IMR-90 (cell line): ENCODE data around the gene GAS5. TPM values are rescaled to one million over a fixed set of nuclear protein-coding genes. Genes with fewer than 3 reads are reported as not detected.
"Not testable (repeated sequence)": the region's sequence is repeated elsewhere in the genome, so short reads cannot be mapped to it uniquely, and the experiment has no call there.

Experiments
- ATAC-seq: fragments of 200-7000 bp; cut with Tn5 transposase; 2 replicates; pipeline ENCODE4 v1.9.1; 2020; ENCODE audit warnings: low read depth, mild to moderate bottlenecking, moderate library complexity
- BruUV-seq: library from RNA; stranded (reverse); fragments of 400-500 nt; replicated peaks from 2 replicates; lab custom pipeline; 2021; lab: Mats Ljungman, UMichigan
- CTCF ChIA-PET: fragments of 300-600 bp; formaldehyde crosslinking; extraction: SDS; loops from one replicate; lab custom pipeline; 2021; ENCODE audit warnings: antibody characterized with exemption; lab: Yijun Ruan, JAX
- POLR2A ChIA-PET: fragments of 300-600 bp; sonication (Branson Sonifier 250); formaldehyde crosslinking; loops from one replicate; lab custom pipeline; 2022; ENCODE audit warnings: antibody characterized with exemption; ENCODE audit not compliant: unreplicated experiment; lab: Charles Lee
- DNase-seq: peaks from one replicate; pipeline ENCODE4 v3.0.0; 2013
- H2AFZ ChIP-seq: replicated peaks from 2 replicates; pipeline ENCODE3; 2013; ENCODE audit warnings: low read length, mild to moderate bottlenecking; ENCODE audit not compliant: poor library complexity
- H2AK5ac ChIP-seq: 2 replicates; pipeline ENCODE4 v1.6.1; 2013; ENCODE audit warnings: low read depth, low read length, inconsistent platforms
- H2AK9ac ChIP-seq: replicated peaks from 2 replicates; pipeline ENCODE3; 2013; ENCODE audit warnings: mild to moderate bottlenecking, low read depth, low read length, moderate library complexity; ENCODE audit not compliant: poor library complexity
- H2BK120ac ChIP-seq: 2 replicates; pipeline ENCODE4 v1.6.1; 2013; ENCODE audit warnings: low read depth, low read length, inconsistent platforms
- H2BK15ac ChIP-seq: 3 replicates; pipeline ENCODE4 v1.6.1; 2013; ENCODE audit warnings: low read depth, low read length, inconsistent platforms
- H2BK20ac ChIP-seq: 2 replicates; pipeline ENCODE4 v1.6.1; 2013; ENCODE audit warnings: low read depth, mild to moderate bottlenecking, inconsistent platforms, low read length, moderate library complexity
- H2BK5ac ChIP-seq: 2 replicates; pipeline ENCODE4 v1.6.1; 2013; ENCODE audit warnings: mild to moderate bottlenecking, low read depth, low read length, inconsistent platforms; ENCODE audit not compliant: poor library complexity, severe bottlenecking
- H3K14ac ChIP-seq: replicated peaks from 2 replicates; pipeline ENCODE4 v1.6.1; 2013; ENCODE audit warnings: low read depth, low read length, inconsistent platforms
- H3K18ac ChIP-seq: 2 replicates; pipeline ENCODE4 v1.6.1; 2013; ENCODE audit warnings: low read depth, low read length, control low read depth
- H3K23ac ChIP-seq: 2 replicates; pipeline ENCODE4 v1.6.1; 2013; ENCODE audit warnings: low read depth, low read length, inconsistent platforms
- H3K27ac ChIP-seq: 2 replicates; pipeline ENCODE4 v1.5.1; 2013; ENCODE audit warnings: mild to moderate bottlenecking, control low read depth, low read length; ENCODE audit not compliant: insufficient read depth
- H3K27me3 ChIP-seq: 2 replicates; pipeline ENCODE4 v1.6.1; 2013; ENCODE audit warnings: low read length; ENCODE audit not compliant: control insufficient read depth, insufficient read depth
- H3K36me3 ChIP-seq: 2 replicates; pipeline ENCODE4 v1.6.1; 2013; ENCODE audit warnings: low read length, mixed read lengths; ENCODE audit not compliant: control insufficient read depth, insufficient read depth
- H3K4ac ChIP-seq: 2 replicates; pipeline ENCODE4 v1.6.1; 2013; ENCODE audit warnings: low read depth, low read length, inconsistent platforms
- H3K4me1 ChIP-seq: 2 replicates; pipeline ENCODE4 v1.6.1; 2013; ENCODE audit warnings: low read length, mixed read lengths; ENCODE audit not compliant: control insufficient read depth, insufficient read depth
- H3K4me2 ChIP-seq: 2 replicates; pipeline ENCODE4 v1.6.1; 2013; ENCODE audit warnings: low read depth, mild to moderate bottlenecking, control low read depth, low read length, moderate library complexity
- H3K4me3 ChIP-seq: 2 replicates; pipeline ENCODE4 v1.5.1; 2013; ENCODE audit warnings: low read depth, mild to moderate bottlenecking, control low read depth, low read length, moderate library complexity; ENCODE audit not compliant: insufficient read depth
- H3K56ac ChIP-seq: 2 replicates; pipeline ENCODE4 v1.6.1; 2013; ENCODE audit warnings: low read length, inconsistent platforms; ENCODE audit not compliant: insufficient read depth; ENCODE audit errors: extremely low read depth
- H3K79me1 ChIP-seq, 2 experiments: 2 replicates each; pipeline ENCODE4 v1.6.1; 2013; ENCODE audit warnings: low read length in 2 of 2, inconsistent platforms in 1 of 2, low read depth in 1 of 2
- H3K9ac ChIP-seq: 2 replicates; pipeline ENCODE4 v1.6.1; 2013; ENCODE audit warnings: low read depth, low read length, control low read depth
- H3K9me1 ChIP-seq: 2 replicates; pipeline ENCODE4 v1.6.1; 2013; ENCODE audit warnings: low read length, inconsistent platforms; ENCODE audit not compliant: insufficient read depth
- H3K9me3 ChIP-seq: 2 replicates; pipeline ENCODE4 v1.6.1; 2013; ENCODE audit warnings: low read length; ENCODE audit not compliant: control insufficient read depth, insufficient read depth
- H4K20me1 ChIP-seq: 2 replicates; pipeline ENCODE4 v1.6.1; 2013; ENCODE audit warnings: low read length, inconsistent platforms; ENCODE audit not compliant: insufficient read depth
- H4K5ac ChIP-seq: 2 replicates; pipeline ENCODE4 v1.6.1; 2013; ENCODE audit warnings: mild to moderate bottlenecking, low read depth, low read length, control low read depth
- H4K8ac ChIP-seq, 2 experiments: 2 replicates each; pipeline ENCODE4 v1.6.1; 2013; ENCODE audit warnings: low read depth in 2 of 2, low read length in 2 of 2, control low read depth in 1 of 2, inconsistent platforms in 1 of 2
- H4K91ac ChIP-seq: 2 replicates; pipeline ENCODE4 v1.6.1; 2013; ENCODE audit warnings: low read depth, low read length, inconsistent platforms; ENCODE audit not compliant: insufficient read depth
- CEBPB ChIP-seq: IDR thresholded peaks from 2 replicates; pipeline ENCODE4 v1.6.1; 2012; ENCODE audit warnings: low read depth, low read length, improper control_type of control experiment
- FOS ChIP-seq: fragments of 150-350 bp; IDR thresholded peaks from 2 replicates; pipeline ENCODE4 v1.6.1; 2016; ENCODE audit warnings: low read depth, low read length
- POLR2A ChIP-seq: IDR thresholded peaks from 2 replicates; pipeline ENCODE4 v1.6.1; 2012; ENCODE audit warnings: mild to moderate bottlenecking, low read depth, low read length
- RAD21 ChIP-seq: IDR thresholded peaks from 2 replicates; pipeline ENCODE4 v1.6.1; 2012; ENCODE audit warnings: low read length, improper control_type of control experiment
- RFX5 ChIP-seq: IDR thresholded peaks from 2 replicates; pipeline ENCODE4 v1.8.0; 2012; ENCODE audit warnings: low read depth, mild to moderate bottlenecking, low read length, moderate library complexity
- WGBS, 2 experiments: methylation state at CpG; one replicate each; pipeline versions ENCODE4 v1.1.5 to v1.1.7; 2013; ENCODE audit warnings: missing lambda C conversion rate in 2 of 2; ENCODE audit not compliant: insufficient read length in 1 of 2; ENCODE audit errors: extremely low coverage in 2 of 2; 5-methylcytosine and 5-hydroxymethylcytosine counted together
- dilution Hi-C: fragments of 300-500 bp; cut with HindIII; formaldehyde crosslinking; loops from one replicate; pipeline ENCODE4 v1.14.3; 2018; ENCODE audit warnings: low sequenced_read_pairs; ENCODE audit not compliant: unreplicated experiment
- in situ Hi-C: fragments of 300-500 bp; cut with MboI; formaldehyde crosslinking; loops from 3 replicates; pipeline ENCODE4 v1.14.3; 2019; ENCODE audit warnings: low sequenced_read_pairs, inconsistent platforms, mixed read lengths
- intact Hi-C: fragments of 100-400 bp; cut with micrococcal nuclease; formaldehyde crosslinking; loops from 2 replicates; pipeline ENCODE4 v1.10.0; 2022
- polyA plus RNA-seq, 3 experiments: library from polyadenylated mRNA; depleted of rRNA; stranded (reverse); fragments of >200 nt; gene quantifications; 2 replicates each; pipeline ENCODE4 v1.2.3, GENCODE V29; 2012; ENCODE audit warnings: low replicate concordance in 1 of 3
- total RNA-seq: library from RNA; depleted of rRNA; stranded (reverse); fragments of >200 nt; gene quantifications from 2 replicates; pipeline ENCODE4 v1.2.3, GENCODE V29; 2012
- TF ChIP-seq, protein P1 (sequence below): conservative IDR thresholded peaks from 2 replicates; pipeline ENCODE4 v1.5.1; 2012; ENCODE audit warnings: mild to moderate bottlenecking, low read depth, low read length, improper control_type of control experiment

The GAS5 gene
- total and polyA plus RNA-seq, 2 of the 4 experiments (the other 2 are of a cell fraction) = 380 to 737 TPM

DNA sequence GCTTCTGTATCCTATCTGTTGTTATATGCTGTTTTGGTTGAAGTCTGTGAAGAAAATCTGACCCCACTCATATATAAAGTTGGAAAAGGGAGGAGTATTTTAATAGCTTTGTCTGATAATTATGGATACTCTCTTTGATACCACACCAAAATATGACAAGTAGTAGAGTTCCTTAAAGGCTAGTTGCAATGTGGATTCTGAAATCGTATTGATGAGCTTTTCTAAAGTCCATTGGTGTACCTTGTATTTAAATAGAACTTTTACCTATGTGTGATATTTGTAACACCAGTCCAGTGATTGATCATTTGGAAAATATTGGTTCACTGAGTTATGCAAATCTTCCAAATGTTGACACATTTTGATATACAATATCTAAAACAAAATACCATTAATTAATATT, 7.7 kb downstream of the GAS5 start:
- no peak overlapping the region for H2BK120ac ChIP-seq
- BruUV-seq = no TSS peak
- H2BK15ac ChIP-seq = no peak overlapping the region
- no peaks in the 10 kb centered on the region for H3K27me3 ChIP-seq
- no peak overlapping the region for H3K14ac ChIP-seq
- no peak overlapping the region for H3K9ac ChIP-seq
- DNase-seq (no peak), ATAC-seq (no peak)
- H4K91ac ChIP-seq = no peak overlapping the region
- H2AK5ac ChIP-seq = no peak overlapping the region
- H3K4me3 ChIP-seq = no peak overlapping the region
- H3K4me1 ChIP-seq = peaks cover 10% of the 10 kb centered on the region
- H3K27ac ChIP-seq = no peak overlapping the region
- H4K5ac ChIP-seq = no peak overlapping the region
- no peak overlapping the region for H3K56ac ChIP-seq
- no peaks in the 10 kb centered on the region; the same call in 1 of the 2 replicates for H3K9me1 ChIP-seq
- no peak overlapping the region for H2BK20ac ChIP-seq
- ChIA-PET POLR2A (no interaction called here), CTCF (no interaction called here)
- no peak overlapping the region for H3K4me2 ChIP-seq
- TF ChIP-seq, protein P1, sequence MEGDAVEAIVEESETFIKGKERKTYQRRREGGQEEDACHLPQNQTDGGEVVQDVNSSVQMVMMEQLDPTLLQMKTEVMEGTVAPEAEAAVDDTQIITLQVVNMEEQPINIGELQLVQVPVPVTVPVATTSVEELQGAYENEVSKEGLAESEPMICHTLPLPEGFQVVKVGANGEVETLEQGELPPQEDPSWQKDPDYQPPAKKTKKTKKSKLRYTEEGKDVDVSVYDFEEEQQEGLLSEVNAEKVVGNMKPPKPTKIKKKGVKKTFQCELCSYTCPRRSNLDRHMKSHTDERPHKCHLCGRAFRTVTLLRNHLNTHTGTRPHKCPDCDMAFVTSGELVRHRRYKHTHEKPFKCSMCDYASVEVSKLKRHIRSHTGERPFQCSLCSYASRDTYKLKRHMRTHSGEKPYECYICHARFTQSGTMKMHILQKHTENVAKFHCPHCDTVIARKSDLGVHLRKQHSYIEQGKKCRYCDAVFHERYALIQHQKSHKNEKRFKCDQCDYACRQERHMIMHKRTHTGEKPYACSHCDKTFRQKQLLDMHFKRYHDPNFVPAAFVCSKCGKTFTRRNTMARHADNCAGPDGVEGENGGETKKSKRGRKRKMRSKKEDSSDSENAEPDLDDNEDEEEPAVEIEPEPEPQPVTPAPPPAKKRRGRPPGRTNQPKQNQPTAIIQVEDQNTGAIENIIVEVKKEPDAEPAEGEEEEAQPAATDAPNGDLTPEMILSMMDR = no peak
- TF ChIP-seq RAD21 = no peak
- TF ChIP-seq POLR2A = 0 out of 2 replicates have a peak, but pooled peaks have one; percentile 16
- no peak for TF ChIP-seq RFX5
- no peak for TF ChIP-seq CEBPB
- no peak for TF ChIP-seq FOS
- dilution Hi-C loops = no loop called here
- H2AFZ ChIP-seq = no peak overlapping the region
- H3K79me1 ChIP-seq = peaks cover 3 to 28% of the 10 kb centered on the region in 2 experiments; a peak in 3 of 4 replicates
- H4K20me1 ChIP-seq = peaks cover 44% of the 10 kb centered on the region
- H2BK5ac ChIP-seq = no peak overlapping the region
- H2AK9ac ChIP-seq = no peak overlapping the region
- H3K23ac ChIP-seq = no peak overlapping the region
- no peak overlapping the region for H4K8ac ChIP-seq
- H3K18ac ChIP-seq = no peak overlapping the region
- peaks cover 32% of the 10 kb centered on the region for H3K36me3 ChIP-seq
- no peak overlapping the region for H3K4ac ChIP-seq
- in situ Hi-C loops = no loop called here
- no CpG with 5 or more reads among the region's 1 CpG for WGBS, 2 experiments
- intact Hi-C loops = no loop called here
- H3K9me3 ChIP-seq = no peaks in the 10 kb centered on the region

DNA sequence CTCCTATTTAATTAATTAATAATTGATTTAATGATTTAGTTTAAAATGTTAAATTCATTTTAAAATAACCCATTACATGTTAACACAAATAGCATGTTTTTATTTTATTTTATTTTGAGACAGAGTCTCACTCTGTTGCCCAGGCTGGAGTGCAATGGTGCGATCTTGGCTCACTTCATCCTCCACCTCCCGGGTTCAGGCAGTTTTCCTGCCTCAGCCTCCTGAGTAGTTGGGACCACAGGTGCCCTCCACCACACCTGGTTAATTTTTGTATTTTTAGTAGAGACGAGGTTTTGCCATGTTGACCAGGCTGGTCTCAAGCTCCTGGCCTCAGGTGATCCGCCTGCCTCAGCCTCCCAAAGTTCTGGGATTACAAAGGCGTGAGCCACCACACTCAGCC, 8.2 kb downstream of the GAS5 start:
- H2AK9ac ChIP-seq, H3K4ac ChIP-seq, H3K14ac ChIP-seq, dilution Hi-C loops, BruUV-seq, H3K9me3 ChIP-seq, DNase-seq, H4K5ac ChIP-seq, H2AK5ac ChIP-seq, H3K18ac ChIP-seq, H2BK5ac ChIP-seq, H3K27me3 ChIP-seq, H3K4me2 ChIP-seq, POLR2A ChIA-PET, H3K9me1 ChIP-seq, intact Hi-C loops, CTCF ChIA-PET, H4K8ac ChIP-seq, H3K23ac ChIP-seq, H3K4me3 ChIP-seq, in situ Hi-C loops, H3K9ac ChIP-seq, H2BK120ac ChIP-seq, H2BK15ac ChIP-seq, H2AFZ ChIP-seq, H3K27ac ChIP-seq, H4K91ac ChIP-seq, ATAC-seq, H3K56ac ChIP-seq, H2BK20ac ChIP-seq: not testable (repeated sequence)
- peaks cover 30% of the 10 kb centered on the region for H3K36me3 ChIP-seq
- WGBS, 2 experiments = no CpG with 5 or more reads among the region's 5 CpGs
- H3K4me1 ChIP-seq = peaks cover 10% of the 10 kb centered on the region
- H4K20me1 ChIP-seq = peaks cover 39% of the 10 kb centered on the region
- peaks cover under 1 to 24% of the 10 kb centered on the region in 2 experiments; a peak in 2 of 4 replicates for H3K79me1 ChIP-seq
